HUES64 (cell line): Measurements from ENCODE around the gene NINJ2.
"Not testable (repeated sequence)": the region's sequence is repeated elsewhere in the genome, so short reads cannot be mapped to it uniquely, and the experiment has no call there.

Source experiments
- H3K27ac ChIP-seq: 2 replicates; pipeline ENCODE4 v1.7.0; 2013; ENCODE audit warnings: low read depth, low read length, inconsistent platforms
- H3K27me3 ChIP-seq: 2 replicates; pipeline ENCODE4 v1.6.1; 2013; ENCODE audit warnings: mild to moderate bottlenecking, low read length; ENCODE audit not compliant: insufficient read depth
- H3K36me3 ChIP-seq: 2 replicates; pipeline ENCODE4 v1.6.1; 2013; ENCODE audit warnings: mild to moderate bottlenecking, low read length; ENCODE audit not compliant: insufficient read depth
- H3K4me1 ChIP-seq: 2 replicates; pipeline ENCODE4 v1.6.1; 2013; ENCODE audit warnings: mild to moderate bottlenecking, low read length, moderate library complexity; ENCODE audit not compliant: insufficient read depth
- H3K4me3 ChIP-seq: 2 replicates; pipeline ENCODE4 v1.5.1; 2013; ENCODE audit warnings: mild to moderate bottlenecking, low read length, moderate library complexity
- H3K9ac ChIP-seq: 2 replicates; pipeline ENCODE4 v1.6.1; 2013; ENCODE audit warnings: mild to moderate bottlenecking, low read depth, low read length
- H3K9me3 ChIP-seq: 2 replicates; pipeline ENCODE4 v1.6.1; 2013; ENCODE audit warnings: low read depth, low read length; ENCODE audit not compliant: insufficient read depth
- WGBS: fragments of 150-250, 120-280 bp; methylation state at CpG from one replicate; pipeline ENCODE4 v1.1.7; 2013; ENCODE audit warnings: missing lambda C conversion rate; 5-methylcytosine and 5-hydroxymethylcytosine counted together

NINJ2 gene

GRCh38 chr12:638953-639557 is 24.2 kb downstream of the NINJ2 start:
- Histone ChIP-seq H3K36me3 (no peaks in the 10 kb centered on the region), H3K9ac (no peak overlapping the region), H3K27me3 (peaks cover 5% of the 10 kb centered on the region), H3K4me3 (no peak overlapping the region), H3K27ac (no peak overlapping the region), H3K9me3 (no peaks in the 10 kb centered on the region), H3K4me1 (peaks cover 5% of the 10 kb centered on the region; the same call in 1 of the 2 replicates)
- WGBS, result 92% methylated on average over 2 of the region's 3 CpGs

GRCh38 chr12:636632-637031 is 26.6 kb downstream of the NINJ2 start:
- Histone ChIP-seq H3K27me3 (no peaks in the 10 kb centered on the region), H3K4me1 (peaks cover 13% of the 10 kb centered on the region), H3K27ac (no peak overlapping the region), H3K9me3 (no peaks in the 10 kb centered on the region), H3K4me3 (no peak overlapping the region), H3K9ac (no peak overlapping the region), H3K36me3 (no peaks in the 10 kb centered on the region)
- 94% methylated on average over 4 of the region's 4 CpGs for WGBS

- Histone ChIP-seq H3K4me1 (peaks cover 19% of the 10 kb centered on the region), H3K27ac (no peak overlapping the region), H3K27me3 (no peaks in the 10 kb centered on the region), H3K36me3 (no peaks in the 10 kb centered on the region), H3K9ac (no peak overlapping the region), H3K9me3 (no peaks in the 10 kb centered on the region), H3K4me3 (no peak overlapping the region)
- WGBS, result 88% methylated on average over 2 of the region's 2 CpGs
These were observed 29.5 kb downstream of the NINJ2 start for GRCh38 chr12:633731-634130.

- Histone ChIP-seq H3K4me1 (peaks cover 19% of the 10 kb centered on the region), H3K9ac (peak overlapping the region; percentile 35; the same call in 1 of the 2 replicates), H3K27ac (peak overlapping the region; percentile 55), H3K9me3 (no peaks in the 10 kb centered on the region), H3K27me3 (no peaks in the 10 kb centered on the region), H3K36me3 (no peaks in the 10 kb centered on the region), H3K4me3 (no peak overlapping the region)
- WGBS, result 13% methylated on average over 7 of the region's 7 CpGs
These were observed 31.0 kb downstream of the NINJ2 start for GRCh38 chr12:632102-632696.

GRCh38 chr12:630656-631632 is 32.3 kb downstream of the NINJ2 start:
- Histone ChIP-seq H3K9ac (no peak overlapping the region), H3K4me1 (peaks cover 19% of the 10 kb centered on the region), H3K4me3 (peak overlapping the region; percentile 38), H3K27ac (peak overlapping the region; percentile 67; the same call in 1 of the 2 replicates), H3K36me3 (no peaks in the 10 kb centered on the region), H3K27me3 (no peaks in the 10 kb centered on the region), H3K9me3 (no peaks in the 10 kb centered on the region)
- WGBS, result 50% methylated on average over 45 of the region's 45 CpGs

- peaks cover 25% of the 10 kb centered on the region for H3K4me1 ChIP-seq
- not testable (repeated sequence) for H3K36me3 ChIP-seq, H3K4me3 ChIP-seq, H3K27me3 ChIP-seq, H3K9me3 ChIP-seq, H3K9ac ChIP-seq, H3K27ac ChIP-seq
- 88% methylated on average over 1 of the region's 1 CpG for WGBS
These were observed 34.5 kb downstream of the NINJ2 start for GRCh38 chr12:628742-629078.

GRCh38 chr12:627863-628741 is 35.1 kb downstream of the NINJ2 start:
- no peak overlapping the region for H3K9ac ChIP-seq
- no peaks in the 10 kb centered on the region for H3K36me3 ChIP-seq
- H3K4me1 ChIP-seq, result peaks cover 32% of the 10 kb centered on the region
- 91% methylated on average over 13 of the region's 13 CpGs for WGBS
- no peak overlapping the region for H3K4me3 ChIP-seq
- no peaks in the 10 kb centered on the region for H3K9me3 ChIP-seq
- no peaks in the 10 kb centered on the region for H3K27me3 ChIP-seq
- no peak overlapping the region for H3K27ac ChIP-seq

GRCh38 chr12:627285-627684 is 36.0 kb downstream of the NINJ2 start:
- Histone ChIP-seq H3K4me3 (no peak overlapping the region), H3K36me3 (no peaks in the 10 kb centered on the region), H3K9ac (no peak overlapping the region), H3K27me3 (no peaks in the 10 kb centered on the region), H3K27ac (no peak overlapping the region), H3K4me1 (peaks cover 34% of the 10 kb centered on the region), H3K9me3 (no peaks in the 10 kb centered on the region)
- 94% methylated on average over 4 of the region's 4 CpGs for WGBS

GRCh38 chr12:625998-626397 is 37.2 kb downstream of the NINJ2 start:
- Histone ChIP-seq H3K4me1 (peaks cover 25% of the 10 kb centered on the region), H3K4me3 (no peak overlapping the region), H3K9ac (no peak overlapping the region), H3K36me3 (no peaks in the 10 kb centered on the region), H3K27me3 (no peaks in the 10 kb centered on the region), H3K27ac (no peak overlapping the region), H3K9me3 (no peaks in the 10 kb centered on the region)
- 98% methylated on average over 3 of the region's 3 CpGs for WGBS

GRCh38 chr12:623865-624372 is 39.3 kb downstream of the NINJ2 start:
- no peaks in the 10 kb centered on the region for H3K36me3 ChIP-seq
- H3K27ac ChIP-seq, result no peak overlapping the region
- H3K4me3 ChIP-seq, result no peak overlapping the region
- no peak overlapping the region for H3K9ac ChIP-seq
- H3K27me3 ChIP-seq, result no peaks in the 10 kb centered on the region
- no peaks in the 10 kb centered on the region for H3K9me3 ChIP-seq
- peaks cover 21% of the 10 kb centered on the region for H3K4me1 ChIP-seq
- 65% methylated on average over 4 of the region's 4 CpGs for WGBS
